GM21717 (cell line): Measurements from ENCODE around the gene XPA.
"Not testable (repeated sequence)": the region's sequence is repeated elsewhere in the genome, so short reads cannot be mapped to it uniquely, and the experiment has no call there.

Experiments used
- ATAC-seq: cut with Tn5 transposase; IDR thresholded peaks from one replicate; pipeline ENCODE4 v1.9.1; 2021; ENCODE audit warnings: mild to moderate bottlenecking, moderate library complexity; ENCODE audit not compliant: unreplicated experiment

XPA gene

GRCh38 chr9:97696803-97697601 is at the start of gene XPA:
Gene XPA (minus strand): TSS chr9:97697340. CDS start chr9:97697292, 48 bp downstream.
- peak; percentile 94 for ATAC-seq

- ATAC-seq = no peak
Observed at GRCh38 chr9:97744710-97745708, 47.9 kb upstream of the XPA start.

- ATAC-seq = not testable (repeated sequence)
Observed at GRCh38 chr9:97744025-97744424, 46.9 kb upstream of the XPA start.

- no peak for ATAC-seq
Observed at GRCh38 chr9:97742545-97742944, 45.4 kb upstream of the XPA start.

- ATAC-seq = no peak
Observed at GRCh38 chr9:97741947-97742346, 44.8 kb upstream of the XPA start.

GRCh38 chr9:97740848-97741821 is 44.0 kb upstream of the XPA start:
- no peak for ATAC-seq

GRCh38 chr9:97737429-97737828 is 40.3 kb upstream of the XPA start:
- ATAC-seq = no peak

- no peak for ATAC-seq
Observed at GRCh38 chr9:97735070-97735600, 38.0 kb upstream of the XPA start.

- ATAC-seq = no peak
Observed at GRCh38 chr9:97726716-97727115, 29.6 kb upstream of the XPA start.

GRCh38 chr9:97723819-97724218 is 26.7 kb upstream of the XPA start:
- ATAC-seq = no peak

- no peak for ATAC-seq
Observed at GRCh38 chr9:97722331-97722730, 25.2 kb upstream of the XPA start.

- no peak for ATAC-seq
Observed at GRCh38 chr9:97721396-97721795, 24.3 kb upstream of the XPA start.

GRCh38 chr9:97717866-97718265 is 20.7 kb upstream of the XPA start:
- ATAC-seq = no peak

GRCh38 chr9:97714435-97714834 is 17.3 kb upstream of the XPA start:
- no peak for ATAC-seq

GRCh38 chr9:97711223-97711626 is 14.1 kb upstream of the XPA start:
- no peak for ATAC-seq

- ATAC-seq = peak; percentile 50
Observed at GRCh38 chr9:97710356-97711222, 13.4 kb upstream of the XPA start.

GRCh38 chr9:97706246-97706645 is 9.1 kb upstream of the XPA start:
- ATAC-seq = no peak

GRCh38 chr9:97705354-97705950 is 8.3 kb upstream of the XPA start:
- no peak for ATAC-seq

- ATAC-seq = no peak
Observed at GRCh38 chr9:97704851-97705250, 7.7 kb upstream of the XPA start.
